H9 (cell line): ENCODE results near the gene NKIRAS2. TPM values are rescaled to one million over a fixed set of nuclear protein-coding genes. Genes with fewer than 3 reads are reported as not detected.
A peak's percentile ranks its signal among the peaks of the same experiment; 100 is the strongest.

ENCODE experiments used
- DNase-seq: peaks from one replicate; pipeline ENCODE4 v3.0.0-alpha.2; 2017
- H2AFZ ChIP-seq: one replicate; pipeline ENCODE4 v1.6.1; 2013; ENCODE audit warnings: mild to moderate bottlenecking, low read length, control low read depth, moderate library complexity
- H2AK5ac ChIP-seq: 2 replicates; pipeline ENCODE4 v1.6.1; 2013; ENCODE audit warnings: low read length, control low read depth, mixed read lengths; ENCODE audit not compliant: insufficient read length
- H2BK120ac ChIP-seq: one replicate; pipeline ENCODE4 v1.6.1; 2013; ENCODE audit warnings: low read depth, mild to moderate bottlenecking, low read length, control low read depth, inconsistent platforms; ENCODE audit not compliant: poor library complexity, severe bottlenecking
- H2BK12ac ChIP-seq: 2 replicates; pipeline ENCODE4 v1.6.1; 2013; ENCODE audit warnings: low read length, control low read depth, mixed read lengths, low read depth; ENCODE audit not compliant: insufficient read length
- H2BK15ac ChIP-seq: 2 replicates; pipeline ENCODE4 v1.6.1; 2013; ENCODE audit warnings: low read depth, low read length, control low read depth
- H2BK20ac ChIP-seq: one replicate; pipeline ENCODE4 v1.6.1; 2013; ENCODE audit warnings: low read depth, mild to moderate bottlenecking, low read length, control low read depth, inconsistent platforms; ENCODE audit not compliant: poor library complexity, severe bottlenecking
- H2BK5ac ChIP-seq: 2 replicates; pipeline ENCODE4 v1.6.1; 2013; ENCODE audit warnings: low read length, control low read depth, mixed read lengths; ENCODE audit not compliant: insufficient read length
- H3K14ac ChIP-seq: 2 replicates; pipeline ENCODE4 v1.6.1; 2013; ENCODE audit warnings: low read length, control low read depth; ENCODE audit not compliant: insufficient read depth
- H3K18ac ChIP-seq: 2 replicates; pipeline ENCODE4 v1.6.1; 2013; ENCODE audit warnings: low read depth, mild to moderate bottlenecking, mixed read lengths, low read length, control low read depth; ENCODE audit not compliant: insufficient read length
- H3K23ac ChIP-seq: 2 replicates; pipeline ENCODE4 v1.6.1; 2013; ENCODE audit warnings: low read length, control low read depth, mixed read lengths, low read depth; ENCODE audit not compliant: insufficient read length
- H3K23me2 ChIP-seq: 2 replicates; pipeline ENCODE4 v1.6.1; 2013; ENCODE audit warnings: low read depth, mild to moderate bottlenecking, mixed read lengths, low read length, control low read depth; ENCODE audit not compliant: insufficient read length, poor library complexity, severe bottlenecking
- H3K27ac ChIP-seq: 2 replicates; pipeline ENCODE4 v1.5.1; 2013; ENCODE audit warnings: low read length, control low read depth, mixed read lengths, low read depth; ENCODE audit not compliant: insufficient read length
- H3K27me3 ChIP-seq: 2 replicates; pipeline ENCODE4 v1.6.1; 2013; ENCODE audit warnings: low read length, control low read depth, inconsistent platforms; ENCODE audit not compliant: insufficient read depth
- H3K4ac ChIP-seq: 2 replicates; pipeline ENCODE4 v1.6.1; 2013; ENCODE audit warnings: low read depth, mild to moderate bottlenecking, control low read depth, inconsistent platforms, low read length, moderate library complexity
- H3K4me1 ChIP-seq: 2 replicates; pipeline ENCODE4 v1.6.1; 2013; ENCODE audit warnings: low read length, control low read depth, inconsistent platforms; ENCODE audit not compliant: insufficient read depth
- H3K4me2 ChIP-seq: 2 replicates; pipeline ENCODE4 v1.6.1; 2013; ENCODE audit warnings: low read length, control low read depth, mixed read lengths; ENCODE audit not compliant: insufficient read length, insufficient read depth
- H3K56ac ChIP-seq: 2 replicates; pipeline ENCODE4 v1.6.1; 2013; ENCODE audit warnings: low read depth, mild to moderate bottlenecking, mixed read lengths, low read length, control low read depth; ENCODE audit not compliant: insufficient read length
- H3K79me1 ChIP-seq: 2 replicates; pipeline ENCODE4 v1.6.1; 2013; ENCODE audit warnings: low read depth, mild to moderate bottlenecking, moderate library complexity, low read length, control low read depth, inconsistent platforms; ENCODE audit not compliant: insufficient read depth, poor library complexity, severe bottlenecking
- H3K79me2 ChIP-seq: 2 replicates; pipeline ENCODE4 v1.6.1; 2013; ENCODE audit warnings: low read length, control low read depth, inconsistent platforms; ENCODE audit not compliant: insufficient read depth
- H3K9ac ChIP-seq: 2 replicates; pipeline ENCODE4 v1.6.1; 2013; ENCODE audit warnings: low read length, control low read depth, mixed read lengths; ENCODE audit not compliant: insufficient read length; ENCODE audit errors: extremely low read depth
- H3K9me3 ChIP-seq: one replicate; pipeline ENCODE4 v1.6.1; 2013; ENCODE audit warnings: low read depth, low read length, inconsistent platforms; ENCODE audit not compliant: control insufficient read depth
- H3T11ph ChIP-seq: one replicate; pipeline ENCODE4 v1.6.1; 2013; ENCODE audit warnings: mild to moderate bottlenecking, low read length, control low read depth, inconsistent platforms
- H4K20me1 ChIP-seq: one replicate; pipeline ENCODE4 v1.6.1; 2013; ENCODE audit not compliant: control insufficient read depth, insufficient read length, insufficient read depth
- H4K5ac ChIP-seq: 2 replicates; pipeline ENCODE4 v1.6.1; 2013; ENCODE audit warnings: low read depth, mild to moderate bottlenecking, mixed read lengths, low read length, control low read depth; ENCODE audit not compliant: insufficient read length
- H4K8ac ChIP-seq: replicated peaks from 2 replicates; pipeline ENCODE4 v1.6.1; 2013; ENCODE audit warnings: low read length, control low read depth, mixed read lengths, low read depth; ENCODE audit not compliant: insufficient read length
- H4K91ac ChIP-seq: 2 replicates; pipeline ENCODE4 v1.6.1; 2013; ENCODE audit warnings: low read depth, mild to moderate bottlenecking, moderate library complexity, mixed read lengths, low read length, control low read depth; ENCODE audit not compliant: insufficient read length
- H3K27ac Mint-ChIP-seq, 3 experiments: 2 replicates in 2 of 3; 3 replicates in 1 of 3; pipeline ENCODE4 v1.8.0; 2020 to 2021; ENCODE audit warnings: mixed read lengths in 3 of 3, mild to moderate bottlenecking in 1 of 3, moderate library complexity in 1 of 3
- H3K27me3 Mint-ChIP-seq: 2 replicates; pipeline ENCODE4 v1.8.0; 2021; ENCODE audit warnings: low read depth, mild to moderate bottlenecking, moderate library complexity, mixed read lengths
- H3K36me3 Mint-ChIP-seq, 3 experiments: 2 replicates in 2 of 3; 3 replicates in 1 of 3; pipeline ENCODE4 v1.8.0; 2020 to 2021; ENCODE audit warnings: low read depth in 3 of 3, mixed read lengths in 3 of 3; ENCODE audit not compliant: insufficient read depth in 1 of 3
- H3K4me1 Mint-ChIP-seq, 2 experiments: 2 replicates each; pipeline ENCODE4 v1.8.0; 2020; ENCODE audit warnings: mixed read lengths in 2 of 2
- H3K4me3 Mint-ChIP-seq, 2 experiments: 2 replicates in 1 of 2; 3 replicates in 1 of 2; pipeline ENCODE4 v1.8.0; 2020 to 2021; ENCODE audit warnings: mild to moderate bottlenecking in 2 of 2, mixed read lengths in 2 of 2, moderate library complexity in 1 of 2
- H3K9me3 Mint-ChIP-seq, 2 experiments: 2 replicates in 1 of 2; 3 replicates in 1 of 2; pipeline ENCODE4 v1.8.0; 2020; ENCODE audit warnings: mild to moderate bottlenecking in 2 of 2, mixed read lengths in 2 of 2, moderate library complexity in 1 of 2
- WGBS: extraction: QIAGEN DNeasy Blood & Tissue Kit; methylation state at CpG from one replicate; pipeline ENCODE4 v1.1.7; 2013; ENCODE audit warnings: missing lambda C conversion rate, low lambda C conversion rate, mixed read lengths; ENCODE audit not compliant: insufficient read length; ENCODE audit errors: extremely low coverage; 5-methylcytosine and 5-hydroxymethylcytosine counted together
- total RNA-seq: library from RNA; stranded (reverse); gene quantifications from 2 replicates; pipeline ENCODE4 v1.2.1, GENCODE V29; 2021
- TF ChIP-seq, protein P1 (sequence below): fragments of 200-600 bp; sonication (generic); conservative IDR thresholded peaks from 3 replicates; pipeline ENCODE4 v1.8.0; 2021; ENCODE audit warnings: antibody characterized with exemption, mild to moderate bottlenecking

Gene NKIRAS2
- total RNA-seq, 1 experiment from 2014 or later: 37.1 TPM

DNA sequence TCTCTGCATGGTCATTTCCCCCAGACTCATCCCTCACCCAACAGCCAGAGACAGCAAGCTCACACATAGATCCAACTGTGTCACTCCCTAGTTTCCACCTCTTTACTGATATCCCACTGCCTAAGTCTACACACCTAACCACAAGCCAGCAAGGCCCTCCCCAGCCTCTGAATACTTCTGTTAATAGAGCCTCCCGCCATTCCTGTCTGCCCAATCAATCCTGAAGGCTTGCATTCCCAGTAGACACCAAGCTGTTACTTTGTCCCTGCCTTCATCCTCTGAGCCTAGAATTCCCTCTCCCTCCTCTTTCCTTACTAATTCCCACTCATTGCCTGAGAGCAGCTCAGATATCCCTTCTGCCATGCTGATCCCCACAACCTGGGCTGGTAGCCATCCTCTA is 25.8 kb downstream of the NKIRAS2 start:
- DNase-seq: no peak
- Histone ChIP-seq H3T11ph (no peak overlapping the region), H3K79me1 (no peaks in the 10 kb centered on the region), H3K23me2 (peaks cover 6% of the 10 kb centered on the region), H2BK12ac (no peak overlapping the region), H3K14ac (no peak overlapping the region), H2AFZ (no peak overlapping the region), H3K4me2 (no peak overlapping the region), H4K8ac (no peak overlapping the region), H3K9me3 (no peaks in the 10 kb centered on the region), H3K9ac (no peak overlapping the region), H3K27me3 (no peaks in the 10 kb centered on the region), H4K91ac (no peak overlapping the region), H2BK120ac (no peak overlapping the region), H3K4ac (no peak overlapping the region), H2BK15ac (no peak overlapping the region), H2BK20ac (no peak overlapping the region), H4K20me1 (no peaks in the 10 kb centered on the region), H2AK5ac (no peak overlapping the region), H3K4me1 (0 out of 2 replicates have a peak, but pooled peaks cover 4% of the 10 kb centered on the region), H4K5ac (no peak overlapping the region), H3K23ac (no peak overlapping the region), H2BK5ac (no peak overlapping the region), H3K27ac (no peak overlapping the region), H3K56ac (no peak overlapping the region), H3K18ac (no peak overlapping the region), H3K79me2 (no peaks in the 10 kb centered on the region)
- no peak overlapping the region for H3K4me3 Mint-ChIP-seq
- H3K36me3 Mint-ChIP-seq: no peaks in the 10 kb centered on the region
- H3K27me3 Mint-ChIP-seq: peaks cover 13% of the 10 kb centered on the region
- whole genome bisulfite sequencing: no CpG with 5 or more reads among the region's 1 CpG
- no peaks in the 10 kb centered on the region for H3K9me3 Mint-ChIP-seq
- TF ChIP-seq, protein P1, sequence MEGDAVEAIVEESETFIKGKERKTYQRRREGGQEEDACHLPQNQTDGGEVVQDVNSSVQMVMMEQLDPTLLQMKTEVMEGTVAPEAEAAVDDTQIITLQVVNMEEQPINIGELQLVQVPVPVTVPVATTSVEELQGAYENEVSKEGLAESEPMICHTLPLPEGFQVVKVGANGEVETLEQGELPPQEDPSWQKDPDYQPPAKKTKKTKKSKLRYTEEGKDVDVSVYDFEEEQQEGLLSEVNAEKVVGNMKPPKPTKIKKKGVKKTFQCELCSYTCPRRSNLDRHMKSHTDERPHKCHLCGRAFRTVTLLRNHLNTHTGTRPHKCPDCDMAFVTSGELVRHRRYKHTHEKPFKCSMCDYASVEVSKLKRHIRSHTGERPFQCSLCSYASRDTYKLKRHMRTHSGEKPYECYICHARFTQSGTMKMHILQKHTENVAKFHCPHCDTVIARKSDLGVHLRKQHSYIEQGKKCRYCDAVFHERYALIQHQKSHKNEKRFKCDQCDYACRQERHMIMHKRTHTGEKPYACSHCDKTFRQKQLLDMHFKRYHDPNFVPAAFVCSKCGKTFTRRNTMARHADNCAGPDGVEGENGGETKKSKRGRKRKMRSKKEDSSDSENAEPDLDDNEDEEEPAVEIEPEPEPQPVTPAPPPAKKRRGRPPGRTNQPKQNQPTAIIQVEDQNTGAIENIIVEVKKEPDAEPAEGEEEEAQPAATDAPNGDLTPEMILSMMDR: no peak
- H3K27ac Mint-ChIP-seq: peak overlapping the region; percentile 24 to 62 (median 27); a peak in 6 of 7 replicates
- H3K4me1 Mint-ChIP-seq: peaks cover 12 to 21% of the 10 kb centered on the region in 2 experiments
